NCI-H2196 treated with DMSO at 0.1 percent for 48 hours (cell line): ENCODE results near the gene RXRG.

ENCODE experiments used
- DNase-seq: peaks from one replicate; lab custom pipeline; 2025; ENCODE audit not compliant: unreplicated experiment; lab: John Stamatoyannopoulos, UW

RXRG gene

GRCh38 chr1:165371588-165372225 is 73.2 kb downstream of the RXRG start:
- no peak for DNase-seq

DNA sequence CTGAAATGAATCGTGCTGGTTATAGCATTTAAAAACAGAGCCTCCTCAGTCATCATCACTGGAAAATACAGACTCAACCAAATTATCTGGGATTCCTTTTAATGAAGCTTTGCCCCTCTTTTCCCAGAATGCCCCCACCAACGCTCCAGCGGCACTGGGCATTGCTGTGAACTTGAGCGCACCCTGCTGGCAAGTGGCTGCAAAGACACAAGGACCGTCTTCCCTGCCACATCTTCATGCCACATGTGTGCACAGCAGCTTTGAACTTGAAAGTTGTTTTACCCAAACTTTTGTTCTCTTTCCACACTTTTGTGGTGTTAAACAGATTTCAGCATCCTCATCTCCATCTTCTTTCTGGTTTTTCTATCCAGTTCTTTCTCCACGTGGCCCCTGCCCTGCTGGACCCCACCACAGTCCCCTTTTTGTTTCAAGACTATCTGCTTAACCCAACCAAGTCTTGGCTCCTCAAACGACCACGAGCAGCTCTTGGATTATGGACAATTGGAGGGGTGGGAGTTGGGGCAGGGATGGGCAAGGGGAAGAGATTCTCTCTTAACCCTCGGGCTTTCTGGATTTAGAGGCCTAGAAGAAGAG is 75.6 kb downstream of the RXRG start:
- DNase-seq: peak; percentile 20

- DNase-seq: peak; percentile 42
Measured at GRCh38 chr1:165367375-165367993, 77.4 kb downstream of the RXRG start.

DNA sequence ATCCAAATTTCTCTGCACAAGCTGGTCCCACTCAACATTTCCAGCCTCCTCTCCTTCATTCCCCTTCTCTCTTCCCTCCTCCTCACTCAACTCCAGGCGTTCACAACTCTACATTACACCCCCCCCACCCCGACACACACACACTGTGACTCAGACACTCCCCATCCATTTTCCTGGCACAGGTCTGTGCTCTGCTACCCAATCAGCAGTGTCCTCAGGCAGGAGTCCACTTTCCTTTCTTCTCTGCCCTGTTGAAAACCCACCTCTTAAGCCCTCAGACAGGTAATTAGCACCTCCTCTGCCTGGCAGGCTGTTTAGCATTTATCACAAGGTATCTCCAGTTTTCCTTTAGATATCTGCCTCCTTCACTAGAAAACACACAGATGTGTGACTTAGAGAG is 79.6 kb downstream of the RXRG start:
- peak; percentile 21 for DNase-seq

GRCh38 chr1:165364568-165365133 is 80.3 kb downstream of the RXRG start:
- peak; percentile 65 for DNase-seq

DNA sequence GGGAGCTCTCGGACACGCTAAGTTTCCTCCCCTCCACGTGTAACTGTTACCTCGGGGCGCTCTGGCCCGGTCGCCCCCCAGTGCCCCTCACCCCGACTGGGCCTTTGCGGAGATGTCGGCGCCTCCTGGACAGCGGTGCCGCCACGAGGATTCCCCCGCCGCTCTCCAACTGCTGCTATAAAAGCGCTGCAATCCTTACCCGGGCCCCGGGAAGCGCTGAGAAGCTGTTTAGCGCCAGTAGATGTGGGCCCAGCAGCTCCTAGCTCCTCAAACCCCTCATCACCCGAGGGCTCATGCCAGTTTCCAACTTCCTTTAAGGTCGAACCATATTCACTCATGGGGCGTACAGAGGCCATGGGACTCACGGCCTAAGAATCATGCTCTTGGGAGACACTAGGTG is 88.0 kb downstream of the RXRG start:
- no peak for DNase-seq

DNA sequence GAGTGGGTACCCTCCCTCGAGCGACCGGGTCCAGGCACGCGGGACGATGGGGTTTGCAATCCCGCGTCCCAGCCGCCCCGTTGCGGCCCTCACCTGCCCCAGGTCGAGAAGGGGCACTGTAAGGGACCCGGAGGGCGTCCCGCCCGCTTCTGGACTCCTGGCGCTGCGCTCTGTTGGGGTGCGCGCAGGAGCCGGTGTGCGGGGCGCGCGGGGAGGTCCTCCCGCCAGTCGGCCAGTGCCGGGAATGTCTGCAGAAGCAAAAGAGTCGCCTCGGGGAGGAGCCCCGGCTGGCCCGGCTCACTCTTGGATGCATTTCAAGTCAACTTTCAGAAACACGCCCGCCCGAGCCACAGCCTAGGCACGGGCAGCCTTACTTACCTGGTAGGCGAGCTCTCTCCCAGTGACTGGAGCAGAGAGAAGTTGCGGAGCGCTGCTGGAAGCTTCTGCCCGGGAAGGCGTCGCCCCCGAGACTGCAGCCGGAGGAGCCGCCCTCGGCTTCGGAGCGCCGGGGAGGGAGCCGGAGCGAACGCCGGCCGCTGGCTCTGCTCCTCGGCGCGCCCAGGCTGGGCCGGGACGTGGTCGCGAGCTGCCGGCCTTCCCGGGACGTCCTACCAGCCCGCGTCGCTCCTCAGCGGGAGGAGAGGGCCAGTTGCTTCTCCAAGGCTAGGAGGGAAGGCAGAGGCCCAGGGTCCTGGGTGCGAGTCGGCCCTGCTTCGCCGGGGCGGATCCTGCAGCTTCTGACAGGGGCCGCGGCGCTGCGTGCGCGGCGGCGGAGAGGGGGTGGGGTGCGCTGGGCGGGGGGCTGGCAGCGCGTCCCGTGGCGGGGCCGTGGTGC is 88.7 kb downstream of the RXRG start, which contains the start of gene LMX1A:
LMX1A (minus strand) TSS at position 739 of the 835 bp plus-strand sequence. CDS start 1,156 bp downstream, outside the sequence.
- no peak for DNase-seq

- no peak for DNase-seq
Measured at GRCh38 chr1:165355139-165355976, 89.6 kb downstream of the RXRG start.

GRCh38 chr1:165354739-165355138 is 90.2 kb downstream of the RXRG start:
- no peak for DNase-seq

- no peak for DNase-seq
Measured at GRCh38 chr1:165353731-165354671, 90.9 kb downstream of the RXRG start.

DNA sequence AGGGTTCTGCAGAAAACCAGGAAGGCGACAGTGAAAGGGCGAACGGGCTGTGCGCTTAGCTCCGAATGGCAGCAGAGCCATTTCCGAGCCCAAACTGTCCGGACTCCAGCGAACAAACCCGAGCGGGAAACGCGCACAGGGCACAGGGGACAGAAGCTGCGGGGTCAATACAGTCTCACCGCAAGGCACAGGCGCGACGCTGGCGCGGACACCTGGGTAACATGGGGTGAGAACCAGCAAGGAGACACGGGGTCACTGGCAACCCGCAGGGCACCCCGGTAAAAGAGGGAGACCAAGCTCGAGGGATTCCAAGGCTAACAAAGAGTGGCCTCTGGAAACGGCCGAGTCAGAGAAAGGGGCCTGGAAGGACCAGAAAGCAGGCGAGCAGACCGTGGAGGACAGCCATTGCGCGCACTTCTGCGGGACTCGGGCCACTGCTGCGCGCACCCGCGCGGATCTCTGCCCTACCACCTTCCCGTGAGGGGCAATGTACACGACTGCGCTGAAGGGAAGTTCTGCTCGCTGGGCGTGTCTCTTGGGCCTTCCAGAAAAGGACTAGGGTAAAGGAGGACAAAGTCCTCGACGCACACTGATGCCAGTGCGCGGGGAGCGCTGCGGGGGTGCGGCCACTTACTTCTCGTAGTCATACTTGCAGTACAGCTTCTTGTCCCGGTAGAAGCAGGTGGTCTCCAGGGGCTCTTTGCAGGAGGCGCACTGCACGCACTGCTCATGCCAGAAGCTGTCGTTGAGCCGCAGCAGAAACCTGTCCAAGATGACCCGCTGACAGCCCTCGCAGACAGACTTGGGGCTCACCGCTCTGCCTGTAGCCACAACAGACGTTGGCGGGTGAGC is 92.3 kb downstream of the RXRG start:
- DNase-seq: no peak

DNA sequence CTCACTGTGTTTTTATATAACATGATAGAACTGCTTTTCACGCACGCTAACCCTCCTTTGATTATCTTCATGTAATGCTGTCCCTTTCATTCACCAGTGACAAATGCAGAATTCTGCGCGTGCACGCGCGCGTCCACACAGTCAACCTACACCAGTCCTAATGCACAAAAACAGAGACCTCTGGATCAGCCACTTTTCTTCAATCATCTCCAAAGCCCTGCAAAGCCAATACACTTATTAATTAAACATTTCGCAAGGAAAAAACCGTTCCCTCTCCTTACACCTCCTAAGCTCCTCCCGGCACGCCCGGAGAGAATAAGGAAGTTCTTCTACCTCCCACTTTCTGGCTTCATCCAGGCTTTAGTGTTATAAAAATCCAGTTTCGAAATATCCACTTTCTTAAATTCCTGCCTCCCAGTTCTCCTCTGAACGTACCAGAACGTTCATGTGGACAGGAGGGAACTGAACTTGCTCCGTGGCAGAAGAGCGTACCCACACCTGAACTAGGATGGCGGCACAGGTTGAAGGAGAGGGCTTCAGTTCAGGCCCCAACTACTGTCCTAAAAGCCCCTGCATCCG is 93.0 kb downstream of the RXRG start:
- DNase-seq: no peak
